NB4 (cell line): ENCODE data around the gene PRKAG3.

Experiments
- CTCF ChIP-seq: IDR thresholded peaks from one replicate; pipeline ENCODE4 v1.5.1; 2012; ENCODE audit warnings: low read depth, low read length
- POLR2A ChIP-seq: IDR thresholded peaks from 2 replicates; pipeline ENCODE4 v1.6.1; 2011; ENCODE audit warnings: mild to moderate bottlenecking; ENCODE audit not compliant: insufficient read length; ENCODE audit errors: extremely low read depth

- TF ChIP-seq CTCF (no peak), POLR2A (no peak)
Measured at GRCh38 chr2:218870984-218871344, 39.4 kb upstream of the PRKAG3 start.
